NCI-H2227 (cell line): ENCODE data around the gene STARD7.
"Not testable (repeated sequence)": the region's sequence is repeated elsewhere in the genome, so short reads cannot be mapped to it uniquely, and the experiment has no call there.

Experiments
- DNase-seq: peaks from one replicate; lab custom pipeline; 2025; ENCODE audit not compliant: unreplicated experiment; lab: John Stamatoyannopoulos, UW

STARD7 gene

DNA sequence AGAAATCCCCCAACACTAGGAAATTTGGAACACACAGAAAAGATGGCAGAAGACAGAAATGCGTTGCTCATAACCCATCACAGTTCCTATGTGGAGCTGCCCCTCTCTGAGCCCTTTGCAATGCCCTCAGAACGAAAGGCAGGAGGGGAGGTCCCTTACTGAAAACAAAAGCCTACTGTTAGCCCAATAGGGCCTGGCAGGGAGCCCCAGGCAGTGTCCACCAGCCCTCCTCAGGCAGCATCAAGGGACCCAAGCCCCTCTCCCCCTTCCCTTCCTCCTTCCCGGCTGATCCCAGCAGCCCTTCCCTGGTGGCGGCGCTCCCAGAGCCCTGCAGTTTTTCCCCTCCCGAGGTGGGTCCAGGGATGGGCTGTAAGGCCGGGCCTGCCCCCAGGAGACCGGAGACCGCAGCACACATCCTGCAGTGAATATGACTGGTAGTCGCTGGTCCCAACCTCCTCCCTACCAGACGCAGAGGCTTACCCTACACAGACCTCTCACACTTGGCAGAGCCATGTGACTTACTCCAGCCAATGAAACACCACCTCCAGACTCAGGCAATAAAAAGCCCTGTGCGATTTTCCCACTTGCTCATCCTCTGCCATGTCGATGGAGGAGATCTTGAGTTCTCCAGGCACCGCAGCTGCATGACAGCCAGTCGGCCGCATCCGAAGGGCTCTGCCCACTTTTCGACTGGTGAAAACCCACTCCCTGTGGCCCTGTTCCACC lies 44.0 kb downstream of the STARD7 start:
- DNase-seq = no peak

DNA sequence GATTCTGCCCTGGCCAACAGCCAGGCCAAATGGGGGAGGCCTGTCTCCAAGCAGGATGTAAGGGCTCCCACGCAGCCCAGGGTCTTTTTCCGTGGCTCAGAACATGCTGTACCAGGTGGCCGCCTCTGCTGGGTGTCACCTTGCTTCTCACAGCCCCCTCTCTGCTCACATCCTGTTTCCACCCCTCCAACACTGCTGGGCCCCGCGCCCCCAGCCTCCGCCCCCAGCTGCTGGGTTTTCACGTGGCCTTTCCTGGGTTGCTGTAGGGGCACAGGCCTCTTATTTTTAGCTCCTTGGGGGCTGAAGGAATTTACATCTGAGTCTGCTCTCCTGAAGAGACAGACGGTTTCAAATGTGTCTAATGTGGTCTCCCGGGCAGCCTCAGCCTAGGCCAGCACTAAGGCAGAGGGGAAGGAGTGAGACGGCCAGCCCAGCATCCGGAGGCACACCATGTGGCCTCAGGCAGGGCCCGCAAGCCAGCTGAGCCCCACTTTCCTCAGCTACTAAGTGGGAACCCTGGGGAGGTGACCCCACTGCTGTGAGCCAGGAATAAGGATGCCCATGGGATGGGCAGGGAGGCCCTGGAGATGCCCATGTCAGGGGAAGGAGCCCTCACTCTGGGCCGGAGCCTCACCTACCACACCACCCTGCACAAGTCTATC lies 44.7 kb downstream of the STARD7 start:
- no peak for DNase-seq

DNA sequence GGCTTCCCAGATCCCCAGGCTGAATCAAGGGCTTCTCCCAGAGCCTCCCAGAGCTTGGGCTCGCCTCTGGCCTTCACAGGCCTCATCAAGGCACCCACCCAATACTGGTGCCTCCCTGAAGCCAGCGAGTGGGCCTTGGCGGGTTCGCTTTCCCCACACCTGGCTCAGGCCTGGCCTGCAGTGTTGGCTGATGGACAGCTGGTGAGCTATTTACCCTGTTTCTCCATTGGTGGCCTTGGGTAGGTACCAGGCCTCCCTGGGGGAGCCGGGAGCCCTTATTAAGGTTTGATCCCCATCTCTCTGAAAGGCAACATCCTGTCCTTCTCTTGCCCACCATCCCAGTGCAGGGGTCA lies 45.2 kb downstream of the STARD7 start:
- DNase-seq = no peak

DNA sequence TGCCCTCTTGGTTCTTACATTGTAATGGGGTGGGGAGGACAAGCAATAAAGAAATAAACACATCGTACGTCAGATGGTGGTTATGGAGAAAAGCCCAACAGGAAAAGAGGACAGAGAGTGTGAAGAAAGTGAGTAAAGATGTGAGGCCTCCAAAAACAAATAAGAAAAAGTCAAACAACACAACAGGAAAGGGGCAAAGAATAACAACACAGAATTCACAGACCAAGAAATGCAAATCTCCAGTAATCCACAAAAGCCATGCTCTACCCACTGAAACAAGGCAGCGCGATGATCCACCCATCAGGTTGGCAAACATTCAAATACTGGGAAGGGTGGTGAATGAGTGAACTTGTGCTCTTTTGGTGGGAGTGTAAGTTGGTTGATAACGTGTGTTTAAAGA lies 46.7 kb downstream of the STARD7 start:
- DNase-seq = no peak

DNA sequence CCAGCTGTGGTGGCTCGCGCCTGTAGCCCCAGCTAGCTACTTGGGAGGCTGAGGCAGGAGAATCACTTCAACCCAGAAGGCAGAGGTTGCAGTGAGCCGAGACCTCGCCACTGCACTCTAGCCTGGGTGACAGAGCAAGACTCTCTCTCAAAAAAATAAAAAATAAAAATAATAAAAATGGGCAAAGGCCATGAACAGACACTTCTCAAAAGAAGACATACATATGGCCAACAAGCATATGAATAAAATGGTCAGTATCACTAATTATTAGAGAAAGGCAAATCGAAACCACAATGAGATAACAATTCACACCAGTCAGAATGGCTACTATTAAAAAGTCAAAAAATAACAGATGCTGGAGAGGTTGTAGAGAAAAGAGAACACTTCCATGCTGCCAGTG lies 48.3 kb downstream of the STARD7 start:
- not testable (repeated sequence) for DNase-seq

DNA sequence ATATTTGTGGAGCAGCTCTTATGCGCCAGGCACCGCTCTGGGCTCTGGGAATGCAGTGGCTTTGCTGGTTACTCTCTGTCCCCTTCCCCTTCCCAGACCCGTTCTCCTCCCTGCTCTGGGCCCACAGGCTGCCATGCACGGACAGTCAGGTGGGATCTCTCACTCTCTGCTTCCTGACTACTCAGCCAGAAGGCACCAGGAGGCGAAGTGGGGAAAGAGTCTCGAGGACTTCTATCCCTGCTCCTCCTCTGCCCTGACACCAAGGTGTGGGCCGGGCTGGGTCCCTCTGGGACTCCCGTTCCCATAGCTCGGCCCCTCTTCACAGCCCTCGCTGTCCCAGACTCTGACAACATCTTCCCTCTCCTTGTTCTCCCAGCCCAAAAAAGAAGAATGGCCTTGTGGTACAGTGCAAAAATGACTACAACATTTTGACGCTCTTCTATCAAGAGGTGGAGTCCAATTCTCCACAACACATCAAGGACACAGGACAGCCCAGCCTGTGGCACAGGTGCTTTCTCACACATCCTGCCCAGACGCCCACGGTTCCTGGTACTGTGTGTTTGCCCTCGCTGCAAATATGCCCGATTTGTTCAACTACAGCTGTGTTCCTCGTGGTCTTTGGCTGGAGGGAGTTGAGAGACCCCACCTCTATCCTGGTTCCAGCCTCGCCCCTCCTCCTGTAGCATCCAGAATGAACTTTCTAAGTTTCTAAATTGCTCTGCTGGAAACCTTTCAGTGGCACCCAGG lies 49.4 kb downstream of the STARD7 start:
- DNase-seq = no peak

DNA sequence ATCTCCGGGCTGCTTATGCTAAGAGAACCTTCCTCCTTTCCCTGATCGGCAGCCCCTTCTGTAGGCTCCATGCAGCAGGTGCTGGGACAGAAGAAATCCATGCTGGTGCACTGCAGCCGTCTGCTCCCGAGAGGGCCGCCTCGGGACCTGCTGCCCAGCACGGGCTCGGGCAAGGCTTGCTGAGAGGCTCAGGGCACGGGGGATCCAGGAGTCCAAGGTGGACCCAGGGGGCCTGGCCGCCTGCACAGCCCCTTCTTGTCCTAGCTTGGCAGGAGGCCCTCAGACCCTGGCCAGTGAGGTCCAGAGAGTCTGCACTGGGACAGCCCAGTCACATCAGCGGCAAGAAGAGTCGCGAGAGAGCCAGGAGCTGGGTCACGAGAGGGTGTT lies 50.1 kb downstream of the STARD7 start:
- no peak for DNase-seq

DNA sequence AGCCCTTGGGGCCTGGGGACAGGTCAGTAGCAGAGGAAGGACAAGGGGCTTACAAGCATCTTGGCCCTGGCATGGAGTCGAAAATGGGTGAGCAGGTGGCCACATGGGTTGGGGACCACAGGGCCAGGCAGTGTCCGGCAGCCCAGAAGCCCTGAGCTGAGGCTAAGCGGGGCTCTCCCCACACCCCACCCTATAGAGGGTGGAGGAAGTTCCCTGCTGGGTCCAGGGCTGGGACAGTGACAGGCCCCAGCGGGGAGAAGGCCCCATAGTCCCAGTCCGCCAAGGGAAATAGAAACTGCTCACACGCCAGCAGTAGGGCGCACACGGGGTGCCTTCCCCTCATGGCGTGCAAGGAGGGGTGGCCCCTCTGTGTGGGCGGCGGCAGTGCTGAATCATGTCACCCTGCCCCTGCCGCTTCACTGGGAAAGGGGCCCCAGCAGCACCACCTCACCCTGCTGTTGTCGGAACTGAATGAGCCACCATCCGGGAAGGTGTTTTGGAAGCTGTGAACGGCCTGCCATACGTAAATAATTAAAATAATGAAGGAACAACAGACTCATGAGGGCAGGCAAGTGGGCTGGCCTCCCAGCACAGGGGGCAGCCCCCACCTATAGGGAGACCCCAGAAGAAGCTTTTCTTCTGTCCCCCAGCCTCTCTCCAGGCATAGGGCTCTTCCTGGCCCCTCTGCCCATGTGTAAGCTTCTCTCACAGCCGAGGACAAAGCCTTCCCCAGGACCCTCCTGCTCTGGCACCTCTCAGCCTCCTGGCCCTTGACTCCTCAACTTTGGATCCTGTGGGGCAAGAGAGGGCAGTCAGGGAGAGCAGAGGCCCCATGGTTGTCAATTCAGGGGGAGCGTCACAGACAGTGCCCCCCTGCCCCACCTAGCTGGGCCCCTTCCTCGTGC lies 50.7 kb downstream of the STARD7 start:
- DNase-seq = no peak

DNA sequence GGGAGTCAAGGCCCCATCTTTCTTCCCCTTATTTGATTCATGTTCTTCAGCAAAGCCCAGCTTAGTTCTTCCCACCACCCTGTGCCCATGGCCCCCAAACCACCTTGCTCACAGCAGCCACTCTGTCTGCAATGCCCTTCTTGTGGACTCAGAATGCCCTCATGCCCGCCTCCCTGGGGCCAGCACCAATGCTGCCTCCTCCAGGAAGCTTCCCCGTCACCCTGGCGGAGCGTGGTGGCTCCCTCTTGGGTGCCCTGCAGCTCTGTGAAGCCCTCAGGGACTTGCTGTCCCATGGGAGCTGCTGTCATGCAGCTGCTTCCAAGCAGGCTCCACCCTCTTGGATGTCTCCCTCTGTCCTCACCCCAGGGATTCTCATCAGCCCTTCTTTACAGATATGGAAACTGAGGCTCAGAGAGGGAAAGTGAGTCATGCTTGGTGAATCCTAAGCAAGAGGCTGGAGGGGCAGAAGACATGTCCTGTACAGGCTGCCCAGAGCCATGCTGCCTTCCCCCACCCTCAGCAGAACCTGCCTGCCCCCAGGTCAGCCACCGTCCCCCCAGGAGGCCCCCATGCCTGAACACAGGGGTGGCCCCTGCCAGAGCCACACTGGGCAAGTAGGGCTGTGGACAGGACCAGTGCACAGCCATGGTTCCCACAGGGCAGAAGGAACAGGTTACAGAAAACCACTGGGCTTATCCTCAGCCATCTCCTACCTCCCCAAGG lies 51.5 kb downstream of the STARD7 start:
- DNase-seq = no peak

DNA sequence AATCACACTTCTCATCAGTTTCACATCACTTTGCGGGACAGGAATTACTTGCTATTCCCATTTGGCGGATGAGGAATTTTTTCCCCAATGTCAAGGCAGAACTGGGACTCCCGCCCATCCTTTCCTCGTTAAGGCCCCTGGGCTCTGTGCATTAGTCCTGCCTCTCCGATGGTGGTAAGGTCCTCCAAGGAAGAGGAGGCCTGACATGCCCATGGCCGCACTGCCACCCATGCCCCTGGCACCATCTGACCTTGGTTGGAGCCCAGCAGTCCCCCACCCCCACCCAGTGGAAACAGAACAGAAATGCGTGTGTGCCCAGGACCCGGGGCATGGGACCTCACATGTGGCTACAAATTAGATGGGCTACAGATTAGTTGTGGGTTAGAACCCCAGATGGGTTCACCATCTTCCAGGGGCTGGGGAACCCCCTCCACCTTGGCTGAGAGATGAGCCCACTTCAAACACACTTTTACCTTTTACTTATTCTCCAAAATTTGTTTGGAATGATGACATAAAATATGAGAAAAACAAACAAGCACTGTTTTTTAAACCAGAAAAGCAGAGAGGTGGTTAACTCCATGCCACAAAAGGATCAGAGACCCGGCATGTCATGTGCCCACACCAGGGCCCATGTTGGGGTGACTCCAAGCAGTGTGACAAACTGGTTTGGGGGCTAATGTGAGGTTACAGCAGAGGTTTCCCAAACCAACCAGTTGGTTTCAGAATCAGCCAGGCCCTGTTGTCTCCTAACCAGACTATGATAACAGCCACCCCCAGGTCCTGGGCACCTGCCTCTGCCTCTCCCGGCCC lies 52.4 kb downstream of the STARD7 start:
- no peak for DNase-seq

DNA sequence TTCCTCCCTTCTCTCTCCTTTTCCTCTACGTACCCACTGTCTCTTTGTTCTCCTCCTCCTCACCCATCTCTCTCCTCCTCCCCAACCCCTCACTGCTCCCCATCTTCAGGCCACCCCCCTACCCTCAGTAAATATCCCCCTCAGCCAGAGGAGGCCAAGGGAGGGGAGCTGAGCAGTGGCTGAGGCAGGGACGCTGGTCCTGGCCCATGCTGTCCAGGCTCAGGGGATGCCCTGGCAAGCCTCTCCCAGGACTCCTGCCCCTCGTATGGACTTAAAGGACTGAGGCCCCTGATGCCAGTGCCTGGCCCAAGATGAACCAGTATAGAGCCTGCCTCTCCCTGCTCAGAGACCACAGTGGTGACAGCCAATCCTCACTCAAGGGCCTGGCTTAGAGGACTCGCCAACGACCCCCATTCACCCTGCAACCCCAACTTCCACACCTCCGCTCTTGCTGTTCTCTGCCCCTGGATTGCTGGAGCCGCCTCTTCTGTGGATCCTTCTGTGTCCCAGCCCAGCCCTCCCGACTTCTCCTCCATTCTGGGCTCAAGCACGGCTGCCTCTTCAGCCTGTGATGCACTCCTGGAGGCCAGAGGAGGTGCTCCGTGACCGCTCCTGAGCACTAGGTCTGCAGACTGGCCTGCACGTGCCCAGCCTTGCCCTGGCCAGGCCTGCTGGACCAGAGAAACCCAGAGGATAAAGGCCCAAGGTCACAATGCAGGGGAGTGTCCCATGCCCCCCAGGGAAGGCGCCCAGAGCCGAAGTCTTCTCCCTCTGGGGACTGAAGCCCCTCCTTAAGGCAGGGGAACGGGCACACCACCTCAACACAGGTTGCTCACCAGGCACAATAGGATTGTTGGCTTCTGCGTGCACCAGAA lies 53.9 kb downstream of the STARD7 start:
- DNase-seq = no peak

DNA sequence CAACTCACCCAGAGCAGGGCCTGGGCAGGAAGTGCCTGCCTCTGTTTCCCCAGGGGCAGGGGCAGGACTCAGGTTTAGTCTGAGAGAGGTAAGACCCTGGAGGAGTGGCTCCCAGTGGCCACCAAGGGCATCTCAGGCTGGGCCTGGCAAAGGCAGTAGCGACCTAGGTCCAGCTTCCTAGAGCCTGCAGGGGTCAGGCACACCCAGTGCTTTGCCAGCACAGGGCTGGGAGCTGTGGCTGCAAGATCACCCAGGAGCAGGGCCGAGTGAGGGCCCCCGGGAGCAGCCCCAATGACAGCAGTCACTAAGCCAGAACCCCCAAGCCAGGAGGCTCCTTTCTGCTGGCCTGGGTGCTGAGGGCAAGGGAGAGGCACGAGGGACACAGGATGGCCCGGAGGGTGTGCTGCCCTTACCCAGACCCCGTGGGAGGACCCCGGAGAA lies 54.6 kb downstream of the STARD7 start:
- no peak for DNase-seq

DNA sequence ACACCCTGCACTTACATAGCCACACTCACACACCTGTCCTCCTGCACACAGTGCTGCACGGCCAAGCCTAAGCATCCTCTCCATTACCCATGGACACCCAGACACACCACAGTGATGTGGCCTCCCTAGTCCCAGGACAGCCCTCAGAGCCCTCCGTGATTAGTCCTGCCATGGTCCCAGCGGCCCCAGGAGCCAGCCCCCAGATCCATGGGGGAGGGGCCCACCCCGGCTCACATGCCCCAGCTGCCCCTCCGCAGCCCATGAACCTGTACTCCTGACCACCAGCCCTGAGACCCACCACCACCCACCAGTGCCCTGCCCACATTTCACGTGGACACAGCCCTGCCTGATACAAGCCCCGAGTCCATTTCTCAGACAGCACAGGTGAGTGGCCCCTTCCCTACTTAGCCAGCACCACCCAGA lies 55.3 kb downstream of the STARD7 start:
- DNase-seq = no peak

DNA sequence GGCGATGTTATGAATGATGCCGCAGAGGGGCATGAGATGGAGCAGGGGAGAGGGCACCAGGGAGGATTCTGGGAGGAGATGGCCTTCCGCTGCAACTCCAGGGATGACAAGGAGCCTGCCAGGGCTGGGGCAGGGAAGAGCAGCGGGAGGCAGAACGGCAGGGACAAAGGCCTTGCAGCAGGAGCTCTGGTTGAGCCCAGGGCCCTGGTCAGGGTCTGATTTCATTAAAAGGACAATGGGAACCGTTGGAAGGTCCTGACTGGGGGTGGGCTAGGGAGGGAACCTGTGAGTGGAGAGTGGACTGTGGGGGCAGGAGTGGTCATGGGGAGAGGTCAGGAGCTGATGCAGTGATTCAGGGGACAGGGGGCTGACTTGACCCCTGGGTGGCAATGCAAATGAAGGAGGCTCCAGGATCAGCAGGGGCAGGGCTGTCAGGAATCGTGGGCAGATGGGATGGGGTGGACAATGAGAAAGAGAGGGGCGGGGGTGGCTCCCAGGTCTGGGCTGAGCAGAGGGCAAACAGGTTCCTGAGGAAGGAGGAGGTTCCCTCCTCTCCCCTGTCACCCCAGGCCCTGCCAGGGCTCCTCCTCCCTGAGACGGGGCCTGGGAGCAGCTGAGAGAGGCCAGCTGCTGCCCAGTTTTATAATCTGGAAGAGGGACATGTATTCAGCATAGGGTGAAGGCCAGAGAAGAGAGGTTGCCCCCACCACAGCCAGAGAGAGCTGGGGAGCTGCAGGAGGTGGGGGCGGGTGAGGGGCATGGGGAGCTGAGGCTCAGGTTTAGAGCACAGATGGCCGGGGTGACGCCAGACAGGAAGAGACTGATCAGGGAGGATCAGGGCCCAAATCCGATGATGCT lies 56.1 kb downstream of the STARD7 start:
- DNase-seq = no peak

DNA sequence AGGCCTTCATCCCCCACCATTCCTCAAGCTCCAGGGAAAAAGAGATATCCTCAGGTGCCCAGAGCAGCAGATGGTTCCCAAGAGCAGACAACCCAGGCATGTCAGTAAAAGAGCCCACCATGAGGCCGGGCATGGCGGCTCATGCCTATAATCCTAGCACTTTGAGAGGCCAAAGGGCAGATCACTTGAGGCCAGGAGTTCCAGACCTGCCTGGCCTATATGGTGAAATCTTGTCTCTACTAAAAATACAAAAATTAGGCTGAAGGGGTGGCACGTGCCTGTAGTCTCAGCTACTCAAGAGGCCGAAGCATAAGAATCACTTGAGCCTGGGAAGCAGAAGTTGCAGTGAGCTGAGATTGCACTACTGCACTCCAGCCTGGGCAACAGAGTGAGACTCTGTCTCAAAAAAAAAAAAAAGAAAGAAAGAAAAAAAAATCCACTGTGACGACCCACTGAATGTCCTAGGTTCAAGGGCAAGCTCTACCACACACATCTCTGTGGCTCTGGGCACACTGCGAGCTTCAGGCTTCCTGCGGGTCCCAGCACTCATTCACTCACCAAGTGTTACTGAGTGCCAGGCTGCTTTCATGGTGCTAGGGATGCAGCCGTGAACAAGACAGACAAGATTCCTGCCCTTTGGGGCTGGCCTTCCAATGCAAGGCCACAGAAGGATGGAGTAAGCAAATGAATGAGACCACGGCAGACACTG lies 56.9 kb downstream of the STARD7 start:
- no peak for DNase-seq

DNA sequence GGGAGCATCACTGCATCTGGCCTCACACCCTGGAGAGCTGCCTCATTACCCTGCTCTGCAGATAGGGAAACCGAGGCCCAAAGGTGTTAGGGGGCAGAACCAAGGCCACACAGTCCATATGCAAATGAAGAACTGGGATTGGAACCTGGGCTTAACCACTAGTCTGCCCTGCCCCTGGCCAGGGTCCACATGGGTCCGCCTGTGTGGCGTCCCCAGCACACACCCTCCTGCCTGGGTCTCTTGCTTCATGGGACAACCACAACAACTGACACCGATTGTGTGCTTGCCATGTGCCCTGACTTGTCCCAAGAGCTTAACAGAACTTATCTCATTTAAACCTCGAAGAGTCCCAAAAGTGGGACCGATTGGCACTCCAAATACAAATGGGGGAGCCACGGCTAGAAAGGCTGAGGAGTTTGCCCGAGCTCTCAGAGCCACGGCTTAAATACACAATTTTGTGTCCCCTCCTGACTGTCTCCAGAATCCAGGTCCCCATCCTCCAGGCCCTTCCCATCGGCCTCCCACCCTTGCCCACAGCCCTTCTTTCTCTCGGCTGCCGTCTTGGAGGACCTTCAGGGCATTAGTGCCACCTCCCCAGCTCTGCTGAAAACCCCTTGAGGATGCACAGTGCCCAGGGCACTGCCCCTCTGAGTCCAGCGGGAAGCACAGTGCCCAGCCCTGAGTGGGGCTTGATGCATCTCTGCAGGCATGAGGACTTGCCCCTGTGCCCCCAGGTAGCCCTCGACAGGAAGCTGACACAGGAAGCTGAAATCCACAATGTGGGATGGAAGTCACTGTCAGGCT lies 57.6 kb downstream of the STARD7 start:
- DNase-seq = no peak
